ENCODE measurements around the gene SBF2.

DNA sequence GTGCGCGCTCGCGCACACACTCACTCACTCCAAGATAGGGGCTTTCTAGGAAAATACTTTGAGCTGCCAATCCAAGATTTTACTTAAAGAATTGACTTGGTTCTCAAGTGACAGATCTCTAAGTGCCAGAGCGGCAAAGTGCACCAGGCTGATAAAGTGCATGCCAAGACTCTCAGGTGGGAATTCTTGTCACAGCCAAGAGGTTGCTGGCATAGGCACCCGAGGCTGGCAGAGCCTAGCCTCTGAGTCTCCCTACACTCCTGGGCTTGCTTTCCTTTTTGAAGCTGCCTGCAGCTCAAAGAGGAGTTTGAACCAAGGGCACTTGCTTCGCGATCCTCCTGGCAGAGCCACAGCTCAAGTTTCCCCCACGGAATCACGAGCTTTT, 8.3 kb upstream of the SBF2 start:
- no peak for TF ChIP-seq POLR2A (IDR thresholded peaks at IDR 0.05)
- TF ChIP-seq, protein P1, sequence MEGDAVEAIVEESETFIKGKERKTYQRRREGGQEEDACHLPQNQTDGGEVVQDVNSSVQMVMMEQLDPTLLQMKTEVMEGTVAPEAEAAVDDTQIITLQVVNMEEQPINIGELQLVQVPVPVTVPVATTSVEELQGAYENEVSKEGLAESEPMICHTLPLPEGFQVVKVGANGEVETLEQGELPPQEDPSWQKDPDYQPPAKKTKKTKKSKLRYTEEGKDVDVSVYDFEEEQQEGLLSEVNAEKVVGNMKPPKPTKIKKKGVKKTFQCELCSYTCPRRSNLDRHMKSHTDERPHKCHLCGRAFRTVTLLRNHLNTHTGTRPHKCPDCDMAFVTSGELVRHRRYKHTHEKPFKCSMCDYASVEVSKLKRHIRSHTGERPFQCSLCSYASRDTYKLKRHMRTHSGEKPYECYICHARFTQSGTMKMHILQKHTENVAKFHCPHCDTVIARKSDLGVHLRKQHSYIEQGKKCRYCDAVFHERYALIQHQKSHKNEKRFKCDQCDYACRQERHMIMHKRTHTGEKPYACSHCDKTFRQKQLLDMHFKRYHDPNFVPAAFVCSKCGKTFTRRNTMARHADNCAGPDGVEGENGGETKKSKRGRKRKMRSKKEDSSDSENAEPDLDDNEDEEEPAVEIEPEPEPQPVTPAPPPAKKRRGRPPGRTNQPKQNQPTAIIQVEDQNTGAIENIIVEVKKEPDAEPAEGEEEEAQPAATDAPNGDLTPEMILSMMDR (IDR thresholded peaks at IDR 0.05): no peak
